Activated CD4-positive, CD25-positive, alpha-beta regulatory T cell treated with anti-CD3 and anti-CD28 coated beads, Interleukin-2, amount 50 U/mL, for 24 hours (primary cell): ENCODE results near the gene SLC25A26.

Experiments
- ATAC-seq, 2 donors: fragments of 150-1000 bp; cut with Tn5 transposase; one replicate each; pipeline ENCODE4 v1.10.0; 2021; ENCODE audit warnings: mild to moderate bottlenecking in 1 of 2, moderate library complexity in 1 of 2

Gene SLC25A26

DNA sequence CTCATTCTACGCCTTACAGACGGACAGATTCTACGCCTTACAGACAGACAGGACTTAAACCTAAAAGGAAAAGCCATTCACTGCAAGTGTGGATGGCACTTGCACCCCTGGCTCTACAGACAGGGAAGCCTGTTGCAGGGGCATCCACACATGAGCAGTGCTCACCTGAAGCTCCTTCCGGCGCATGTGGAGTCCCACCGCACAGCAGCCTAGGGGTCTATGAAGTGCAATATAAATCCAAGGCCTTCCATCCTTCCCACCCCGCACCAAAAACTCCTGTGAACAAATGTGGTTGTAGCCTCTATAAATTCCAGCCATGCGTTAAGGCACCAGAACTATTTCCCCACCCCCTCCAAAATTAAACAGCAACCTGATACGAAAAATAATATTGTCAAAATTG, 158.8 kb downstream of the SLC25A26 start:
- ATAC-seq = no peak

GRCh38 chr3:66380200-66380932, 159.6 kb downstream of the SLC25A26 start:
- no peak for ATAC-seq

GRCh38 chr3:66381626-66382025, 160.8 kb downstream of the SLC25A26 start:
- no peak for ATAC-seq

GRCh38 chr3:66382142-66382541, 161.3 kb downstream of the SLC25A26 start:
- ATAC-seq = no peak

- no peak for ATAC-seq
Measured at GRCh38 chr3:66383023-66383422, 162.2 kb downstream of the SLC25A26 start.

- no peak for ATAC-seq
Measured at GRCh38 chr3:66383998-66384745, 163.4 kb downstream of the SLC25A26 start.

GRCh38 chr3:66385066-66385465, 164.3 kb downstream of the SLC25A26 start:
- no peak for ATAC-seq

DNA sequence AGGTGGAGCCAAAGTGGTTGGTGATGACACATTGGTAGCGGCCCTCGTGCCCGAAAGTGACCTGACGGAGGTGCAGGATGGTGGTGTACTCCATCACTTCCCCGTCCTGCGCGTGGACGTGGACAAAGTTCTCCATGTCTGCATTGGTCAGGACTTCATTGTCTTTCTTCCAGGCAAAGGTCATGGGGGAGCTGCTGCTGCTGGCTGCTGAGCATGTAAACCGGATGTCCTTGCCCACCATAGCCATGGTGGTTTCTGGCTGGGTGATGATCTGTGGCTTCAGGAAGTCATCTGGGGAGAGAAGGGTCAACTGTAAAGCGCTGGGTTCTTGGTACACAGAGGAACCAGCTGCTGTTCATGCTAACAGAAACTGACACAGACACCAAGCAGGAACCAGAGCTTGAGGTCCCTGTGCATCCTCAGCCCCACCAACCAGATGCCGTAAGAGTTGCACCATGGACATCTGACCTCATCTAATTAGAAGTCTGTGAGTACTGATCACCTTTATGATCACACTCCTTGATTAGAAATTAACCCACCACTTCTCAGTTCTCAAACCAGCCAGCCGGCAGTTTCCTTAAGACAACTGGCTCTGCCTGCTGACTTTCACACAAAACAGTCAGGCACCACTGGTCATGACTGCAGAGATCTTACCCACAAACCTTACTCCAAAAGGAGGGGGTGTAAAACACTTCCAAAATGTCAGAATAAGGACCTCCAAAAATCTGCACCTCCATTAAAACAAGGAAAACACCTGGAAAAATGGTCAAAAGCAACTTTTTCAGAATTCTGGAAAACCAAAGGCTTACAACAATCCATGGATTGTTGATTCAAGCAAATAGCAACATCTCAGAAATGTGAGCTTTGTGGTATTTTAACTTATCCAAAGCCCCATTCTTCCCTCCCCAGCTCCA, 165.5 kb downstream of the SLC25A26 start:
- ATAC-seq = no peak

GRCh38 chr3:66386925-66387650, 166.3 kb downstream of the SLC25A26 start:
- ATAC-seq = no peak

- no peak for ATAC-seq
Measured at GRCh38 chr3:66390013-66390412, 169.2 kb downstream of the SLC25A26 start.

DNA sequence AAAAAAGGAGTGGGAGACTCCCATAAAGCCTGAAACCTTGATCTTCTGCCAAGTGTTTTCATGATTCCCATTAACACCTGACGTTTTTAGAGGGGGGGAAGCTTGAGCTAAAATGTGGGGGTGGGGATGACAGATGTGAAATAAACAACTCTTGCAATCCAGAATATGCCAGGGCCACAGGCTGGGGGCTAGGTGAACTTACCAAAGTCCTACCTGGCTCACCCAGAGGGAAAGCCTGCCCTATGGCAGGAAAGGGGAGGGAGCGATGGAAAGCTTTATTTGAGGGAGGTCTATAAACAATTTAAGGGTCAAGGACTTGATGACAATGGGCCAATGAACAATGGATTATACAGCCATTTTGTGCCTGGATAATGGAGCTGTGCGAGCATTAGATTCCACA, 171.7 kb downstream of the SLC25A26 start:
- ATAC-seq = no peak

GRCh38 chr3:66392966-66393332, 172.1 kb downstream of the SLC25A26 start:
- ATAC-seq = no peak

- ATAC-seq = peak; percentile 26 to 30
Measured at GRCh38 chr3:66393333-66394005, 172.7 kb downstream of the SLC25A26 start.

DNA sequence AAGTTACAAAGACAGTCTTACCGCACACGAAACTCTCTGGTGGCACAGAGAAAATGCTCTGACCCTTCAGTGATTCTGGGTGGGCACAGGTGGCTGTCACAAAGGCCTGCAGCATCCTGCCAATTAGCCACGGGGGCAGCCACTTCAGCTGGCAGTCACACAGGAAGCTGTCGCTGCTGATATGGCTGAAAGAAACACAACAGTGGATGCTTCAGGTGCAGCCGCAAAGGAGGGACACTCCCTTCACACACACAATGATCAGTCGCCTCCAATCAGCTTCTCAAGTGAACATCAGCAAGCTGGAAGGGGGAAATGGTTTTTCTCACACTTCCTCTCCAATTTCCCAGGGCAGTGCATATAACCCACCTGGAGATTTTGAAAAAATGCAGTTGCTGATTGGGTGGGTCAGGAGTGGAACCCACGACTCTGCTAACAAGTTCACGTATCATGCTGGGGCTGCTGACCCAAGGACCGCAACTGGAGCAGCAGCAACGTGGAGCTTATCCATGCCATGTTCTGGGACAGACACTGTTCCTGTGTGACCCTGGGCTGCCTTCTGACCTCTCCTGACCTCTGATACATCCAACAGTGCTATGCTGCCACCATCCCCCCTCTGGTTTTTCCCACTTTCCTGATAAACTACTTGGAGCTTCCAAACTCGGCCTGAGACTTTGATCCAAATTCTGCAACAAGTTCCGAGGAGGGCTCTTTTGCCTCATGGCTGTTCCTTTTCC, 173.4 kb downstream of the SLC25A26 start:
- peak; percentile 77 to 80 for ATAC-seq

DNA sequence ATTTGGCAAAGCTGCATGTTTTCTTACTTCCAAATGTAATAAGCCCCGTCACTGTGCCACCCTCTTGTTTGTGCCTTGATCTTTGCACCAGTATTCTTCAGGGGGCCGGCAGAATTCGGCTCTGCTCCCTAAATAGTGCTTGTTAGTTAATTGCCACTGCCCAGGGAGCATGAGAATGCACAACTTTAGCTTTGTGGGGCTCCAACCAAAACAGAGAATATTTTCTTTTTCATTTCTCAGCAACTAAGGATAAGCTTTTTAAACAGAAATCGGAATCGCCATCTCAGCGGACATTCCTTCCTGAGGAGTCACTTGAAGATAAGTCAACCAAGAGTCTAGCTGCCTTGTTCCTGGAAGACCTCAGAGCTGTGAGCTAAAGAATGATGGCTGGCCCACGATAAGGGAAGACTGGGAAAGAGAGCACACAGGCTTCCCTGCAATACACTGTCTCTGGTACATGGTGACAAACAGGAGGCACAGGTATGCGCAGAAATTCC, 174.0 kb downstream of the SLC25A26 start:
- ATAC-seq = no peak

DNA sequence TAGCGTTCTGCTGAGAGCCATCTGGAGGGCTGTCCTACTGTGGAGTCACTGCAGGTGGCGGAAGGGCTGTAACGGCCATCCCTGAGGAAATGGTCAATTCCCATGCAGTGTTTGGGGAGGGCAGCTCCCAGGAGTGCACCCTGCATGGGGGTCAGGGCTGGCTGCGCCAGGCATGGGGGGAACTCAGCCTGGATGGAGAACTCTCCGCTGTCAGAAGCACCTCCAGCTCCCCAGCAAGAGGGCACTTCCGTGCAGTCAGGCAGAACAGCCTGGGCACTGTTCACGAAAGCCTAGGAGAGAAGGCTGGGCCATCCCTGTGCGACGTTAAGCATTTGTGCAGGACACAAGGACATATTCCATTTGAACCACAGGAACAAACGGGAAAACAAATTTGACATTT, 174.8 kb downstream of the SLC25A26 start:
- ATAC-seq = no peak

DNA sequence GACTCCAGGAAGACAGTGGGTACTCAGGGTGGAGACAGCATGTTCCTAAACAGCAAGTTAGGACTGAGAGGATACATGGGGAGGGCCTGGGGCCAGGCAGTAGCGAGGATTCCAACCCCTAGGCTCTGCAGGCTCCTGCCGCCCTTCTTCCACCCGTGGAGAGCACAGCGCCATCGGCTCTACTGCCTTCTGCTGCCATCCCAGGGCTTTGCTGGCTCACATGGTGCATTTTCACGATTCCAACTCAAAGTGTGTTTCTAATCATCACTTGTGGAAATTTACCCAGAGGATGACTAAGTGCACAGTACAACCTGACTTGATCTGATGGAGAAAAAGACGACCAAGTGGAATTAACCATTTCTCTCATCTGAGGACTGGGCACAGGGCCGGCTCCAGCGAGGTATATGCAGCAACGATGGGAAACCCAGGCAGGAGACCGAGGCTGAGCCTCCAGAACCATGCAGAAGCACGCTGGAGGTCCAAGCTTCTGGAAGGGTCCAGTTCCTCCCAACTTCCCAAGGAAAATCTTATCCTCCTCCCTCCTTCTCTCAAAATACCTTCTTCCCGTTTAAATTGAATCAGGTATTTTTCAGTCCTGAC, 175.5 kb downstream of the SLC25A26 start:
- ATAC-seq = no peak

DNA sequence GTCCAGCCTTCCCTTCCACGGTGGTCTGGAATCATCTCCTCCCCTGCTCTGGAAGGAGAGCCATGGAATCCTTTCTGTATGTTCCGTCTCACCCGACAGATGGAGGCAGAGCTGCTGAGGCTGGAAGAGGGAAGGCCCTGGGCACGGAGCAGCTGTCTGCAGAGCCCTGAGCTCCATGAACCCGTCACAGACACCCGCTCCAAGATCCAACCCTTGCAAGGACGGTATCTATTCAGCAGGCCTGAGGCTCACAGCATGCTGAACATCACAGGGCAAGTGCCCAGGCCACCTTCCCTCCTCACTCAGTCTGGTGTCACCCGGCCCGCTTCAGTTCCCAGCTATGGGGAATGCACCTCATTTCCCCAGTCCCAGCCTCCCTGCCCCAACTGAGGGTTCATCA, 176.1 kb downstream of the SLC25A26 start:
- ATAC-seq = no peak

- ATAC-seq = no peak
Measured at GRCh38 chr3:66397745-66398144, 176.9 kb downstream of the SLC25A26 start.

- no peak for ATAC-seq
Measured at GRCh38 chr3:66398228-66399025, 177.6 kb downstream of the SLC25A26 start.
